ENCODE measurements around the gene SOHLH1. TPM values are rescaled to one million over a fixed set of nuclear protein-coding genes. Genes with fewer than 3 reads are reported as not detected.

The SOHLH1 gene
- total RNA-seq, 3 donors from 2014 or later: not detected

DNA sequence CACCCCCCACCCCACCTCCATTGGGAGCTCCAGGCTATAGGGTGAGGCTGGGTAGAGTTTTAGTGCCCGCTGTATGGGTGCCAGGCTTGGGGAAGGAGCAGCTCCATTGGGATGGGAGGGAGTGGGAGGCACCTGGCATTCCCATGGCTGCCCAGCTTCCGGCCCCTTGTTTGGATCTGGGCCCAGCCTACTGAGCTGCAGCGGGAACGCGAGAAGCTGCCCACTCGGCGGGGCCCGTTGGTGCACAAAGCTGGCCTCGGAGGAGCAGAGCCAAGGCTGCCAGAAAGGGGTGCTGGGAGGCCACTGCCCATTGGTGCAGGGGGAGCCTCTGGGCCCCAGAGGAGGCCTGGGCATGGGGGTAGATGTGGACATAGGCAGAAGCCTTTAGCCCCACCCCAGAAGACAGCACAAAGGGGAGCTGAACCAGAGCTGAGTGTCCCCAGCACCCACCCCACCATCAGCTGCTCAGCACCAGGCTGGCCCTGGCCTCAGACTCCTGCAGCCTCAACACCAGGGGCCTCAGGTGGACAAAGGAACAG, 31.7 kb downstream of the SOHLH1 start:
- peak in 1 of 2 donors; percentile 45 for DNase-seq (ENCODE audit: low spot score in 2 of 2)

DNA sequence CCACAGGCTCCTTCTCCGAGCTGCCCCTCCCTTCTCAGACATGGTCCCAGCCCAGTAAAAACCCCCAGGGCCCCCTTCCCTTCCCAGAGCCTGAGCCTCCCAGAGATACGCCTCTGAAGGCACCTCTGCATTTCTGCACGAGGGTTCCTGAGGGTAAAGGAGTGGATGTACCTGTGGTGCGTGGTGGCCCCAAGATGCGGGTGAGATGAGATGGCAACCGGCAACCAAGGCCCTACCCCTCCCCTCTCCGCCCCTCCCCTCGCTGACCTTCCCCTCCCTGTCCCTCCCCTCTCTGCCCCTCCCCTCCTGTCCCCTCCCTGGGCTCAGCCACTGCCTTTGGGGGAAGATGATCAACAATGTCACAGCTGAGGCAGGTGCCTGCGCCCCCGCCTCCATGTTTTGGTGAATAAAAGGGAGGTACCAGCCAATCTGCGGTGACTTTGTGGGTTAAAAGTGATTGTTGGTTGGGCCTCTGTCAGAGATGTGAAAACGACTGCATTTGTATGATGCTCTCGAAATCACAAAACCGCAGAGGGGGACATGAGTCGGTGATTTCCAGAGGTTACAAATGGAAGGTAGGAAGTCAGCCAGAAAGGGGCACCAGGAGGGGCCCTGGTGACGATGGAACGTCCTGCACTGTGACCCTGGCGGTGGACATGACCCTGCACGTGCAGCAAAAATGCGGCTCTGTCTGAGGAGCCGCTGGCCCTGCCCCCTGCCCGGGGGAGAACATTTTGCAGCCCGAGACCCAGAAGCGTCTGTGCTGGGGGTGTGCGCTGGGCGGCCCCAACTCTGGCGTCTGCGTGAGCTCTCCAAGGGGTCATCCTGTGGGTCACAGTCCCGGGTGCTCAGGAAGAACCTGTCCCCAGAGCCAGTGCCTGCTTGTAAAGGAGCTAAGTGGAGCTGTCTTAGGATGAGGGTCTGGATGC, 32.5 kb downstream of the SOHLH1 start:
- Histone ChIP-seq H3K4me3 (no peak overlapping the region), H3K9me3 (peaks cover 3 to 14% of the 10 kb centered on the region in 2 donors), H3K27ac (no peak overlapping the region), H3K4me1 (no peaks in the 10 kb centered on the region), H3K27me3 (peaks cover 0 to 71% of the 10 kb centered on the region in 2 donors), H3K36me3 (no peaks in the 10 kb centered on the region)
- DNase-seq (ENCODE audit: low spot score in 2 of 2): peak in 1 of 2 donors; percentile 24
- intact Hi-C loops (cut with DNase I; ENCODE audit: low total_unique reads): no loop called here
- TF ChIP-seq, protein P1, sequence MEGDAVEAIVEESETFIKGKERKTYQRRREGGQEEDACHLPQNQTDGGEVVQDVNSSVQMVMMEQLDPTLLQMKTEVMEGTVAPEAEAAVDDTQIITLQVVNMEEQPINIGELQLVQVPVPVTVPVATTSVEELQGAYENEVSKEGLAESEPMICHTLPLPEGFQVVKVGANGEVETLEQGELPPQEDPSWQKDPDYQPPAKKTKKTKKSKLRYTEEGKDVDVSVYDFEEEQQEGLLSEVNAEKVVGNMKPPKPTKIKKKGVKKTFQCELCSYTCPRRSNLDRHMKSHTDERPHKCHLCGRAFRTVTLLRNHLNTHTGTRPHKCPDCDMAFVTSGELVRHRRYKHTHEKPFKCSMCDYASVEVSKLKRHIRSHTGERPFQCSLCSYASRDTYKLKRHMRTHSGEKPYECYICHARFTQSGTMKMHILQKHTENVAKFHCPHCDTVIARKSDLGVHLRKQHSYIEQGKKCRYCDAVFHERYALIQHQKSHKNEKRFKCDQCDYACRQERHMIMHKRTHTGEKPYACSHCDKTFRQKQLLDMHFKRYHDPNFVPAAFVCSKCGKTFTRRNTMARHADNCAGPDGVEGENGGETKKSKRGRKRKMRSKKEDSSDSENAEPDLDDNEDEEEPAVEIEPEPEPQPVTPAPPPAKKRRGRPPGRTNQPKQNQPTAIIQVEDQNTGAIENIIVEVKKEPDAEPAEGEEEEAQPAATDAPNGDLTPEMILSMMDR (IDR thresholded peaks at IDR 0.05): no peak
- TF ChIP-seq POLR2AphosphoS5 (IDR thresholded peaks at IDR 0.05) (no peak), POLR2A (IDR thresholded peaks at IDR 0.05) (no peak)

More for the DNA sequence above, 31.7 kb downstream of the SOHLH1 start:
- Histone ChIP-seq H3K36me3 (no peaks in the 10 kb centered on the region), H3K4me3 (no peak overlapping the region), H3K27me3 (peaks cover 0 to 71% of the 10 kb centered on the region in 2 donors), H3K4me1 (no peaks in the 10 kb centered on the region), H3K27ac (no peak overlapping the region), H3K9me3 (peaks cover 3 to 14% of the 10 kb centered on the region in 2 donors)
- intact Hi-C loops (cut with DNase I; ENCODE audit: low total_unique reads): no loop called here
- no peak for TF ChIP-seq POLR2AphosphoS5 (IDR thresholded peaks at IDR 0.05)
- TF ChIP-seq, protein P1 (IDR thresholded peaks at IDR 0.05): no peak
- no peak for TF ChIP-seq POLR2A (IDR thresholded peaks at IDR 0.05)

DNA sequence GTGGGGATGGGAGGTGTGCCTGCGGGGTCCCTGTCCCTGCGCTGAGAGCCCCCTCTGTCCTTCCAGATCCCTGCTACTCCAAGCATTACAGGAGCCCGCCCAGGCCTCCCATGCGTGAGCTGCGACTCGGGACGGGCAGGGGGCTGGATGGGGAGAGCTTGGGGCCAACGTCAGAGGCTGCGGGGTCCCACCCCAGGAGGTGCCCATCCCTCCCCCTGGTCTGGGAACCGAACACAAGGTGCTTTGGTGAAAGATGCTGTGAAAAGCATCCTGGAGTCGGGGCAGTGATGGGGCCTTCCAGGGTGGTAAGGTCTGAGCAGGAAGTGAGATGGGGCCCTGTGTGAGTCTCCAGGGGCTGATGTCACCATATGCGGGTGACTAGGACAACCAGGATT, 33.5 kb downstream of the SOHLH1 start:
- intact Hi-C loops (cut with DNase I; ENCODE audit: low total_unique reads): no loop called here
- Histone ChIP-seq H3K36me3 (no peaks in the 10 kb centered on the region), H3K27ac (no peak overlapping the region), H3K27me3 (peaks cover 0 to 61% of the 10 kb centered on the region in 2 donors), H3K4me1 (no peaks in the 10 kb centered on the region), H3K4me3 (no peak overlapping the region), H3K9me3 (peaks cover 3 to 14% of the 10 kb centered on the region in 2 donors)
- DNase-seq (ENCODE audit: low spot score in 2 of 2): no peak
- TF ChIP-seq, protein P1 (IDR thresholded peaks at IDR 0.05): no peak
- TF ChIP-seq POLR2AphosphoS5 (IDR thresholded peaks at IDR 0.05) (no peak), POLR2A (IDR thresholded peaks at IDR 0.05) (no peak)

DNA sequence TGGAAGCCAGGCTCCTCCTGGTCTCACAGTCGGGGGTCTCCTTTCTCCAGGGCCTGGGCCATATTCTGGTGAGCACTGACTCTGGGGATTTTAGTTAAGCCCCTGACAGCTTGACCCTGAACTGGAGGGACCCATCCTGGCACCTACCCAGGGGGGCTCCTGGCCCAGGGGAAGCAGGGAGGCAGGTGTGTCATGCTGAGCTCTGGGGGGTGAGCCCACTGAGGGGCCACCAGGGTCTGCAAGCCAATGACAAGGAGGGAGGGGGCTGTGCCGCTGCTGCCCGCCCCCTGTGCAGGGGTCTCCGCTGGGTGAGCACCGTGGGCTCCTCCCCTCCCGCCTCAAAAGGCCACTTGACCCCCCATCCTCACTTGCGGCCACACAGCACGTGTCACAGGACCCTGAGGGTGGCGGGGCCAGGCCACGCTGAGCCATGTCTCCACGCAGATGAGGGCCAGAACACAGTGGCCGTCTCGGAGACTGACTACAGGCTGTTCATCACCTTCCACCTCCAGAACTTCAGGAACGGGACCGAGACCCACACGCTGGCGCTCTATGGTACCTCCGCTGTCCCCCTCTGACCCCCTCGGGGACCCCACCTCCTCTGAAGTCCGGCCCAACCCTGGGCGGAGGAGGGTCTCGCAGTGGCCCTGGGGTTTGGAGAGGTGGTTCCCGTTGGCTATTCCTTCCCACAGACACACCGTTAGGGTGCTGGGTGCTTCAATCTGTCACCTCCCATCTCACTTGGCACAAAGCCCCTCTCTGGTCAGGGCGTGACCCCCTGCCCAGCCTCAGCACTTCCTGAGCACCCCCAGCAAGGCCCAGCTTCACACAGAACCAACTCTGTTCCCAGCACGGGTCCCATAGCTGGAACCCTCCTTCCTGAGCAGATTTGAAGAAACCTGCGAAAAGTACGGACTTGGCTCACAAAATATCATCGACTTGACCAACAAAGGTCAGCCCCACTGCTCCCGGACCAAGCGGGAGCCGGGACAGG, 34.2 kb downstream of the SOHLH1 start:
- Histone ChIP-seq H3K27ac (no peak overlapping the region), H3K27me3 (peaks cover 0 to 55% of the 10 kb centered on the region in 2 donors), H3K9me3 (peaks cover 3 to 14% of the 10 kb centered on the region in 2 donors), H3K4me3 (no peak overlapping the region), H3K4me1 (no peaks in the 10 kb centered on the region), H3K36me3 (no peaks in the 10 kb centered on the region)
- intact Hi-C loops (cut with DNase I; ENCODE audit: low total_unique reads): no loop called here
- TF ChIP-seq, protein P1 (IDR thresholded peaks at IDR 0.05): no peak
- TF ChIP-seq POLR2A (IDR thresholded peaks at IDR 0.05) (no peak), POLR2AphosphoS5 (IDR thresholded peaks at IDR 0.05) (no peak)
- DNase-seq (ENCODE audit: low spot score in 2 of 2): peak in 1 of 2 donors; percentile 46
